GM12873 (cell line): ENCODE results near the gene SMC1B.
A peak's percentile ranks its signal among the peaks of the same experiment; 100 is the strongest.

ENCODE experiments used
- TF ChIP-seq, protein P1 (sequence below): IDR thresholded peaks from 2 replicates; pipeline ENCODE4 v1.5.1; 2012; ENCODE audit warnings: low read depth, mild to moderate bottlenecking, moderate library complexity, low read length, control low read depth; ENCODE audit not compliant: insufficient read depth; ENCODE audit errors: missing control alignments

The SMC1B gene

GRCh38 chr22:45450101-45450785, 36.8 kb upstream of the SMC1B start:
- TF ChIP-seq, protein P1, sequence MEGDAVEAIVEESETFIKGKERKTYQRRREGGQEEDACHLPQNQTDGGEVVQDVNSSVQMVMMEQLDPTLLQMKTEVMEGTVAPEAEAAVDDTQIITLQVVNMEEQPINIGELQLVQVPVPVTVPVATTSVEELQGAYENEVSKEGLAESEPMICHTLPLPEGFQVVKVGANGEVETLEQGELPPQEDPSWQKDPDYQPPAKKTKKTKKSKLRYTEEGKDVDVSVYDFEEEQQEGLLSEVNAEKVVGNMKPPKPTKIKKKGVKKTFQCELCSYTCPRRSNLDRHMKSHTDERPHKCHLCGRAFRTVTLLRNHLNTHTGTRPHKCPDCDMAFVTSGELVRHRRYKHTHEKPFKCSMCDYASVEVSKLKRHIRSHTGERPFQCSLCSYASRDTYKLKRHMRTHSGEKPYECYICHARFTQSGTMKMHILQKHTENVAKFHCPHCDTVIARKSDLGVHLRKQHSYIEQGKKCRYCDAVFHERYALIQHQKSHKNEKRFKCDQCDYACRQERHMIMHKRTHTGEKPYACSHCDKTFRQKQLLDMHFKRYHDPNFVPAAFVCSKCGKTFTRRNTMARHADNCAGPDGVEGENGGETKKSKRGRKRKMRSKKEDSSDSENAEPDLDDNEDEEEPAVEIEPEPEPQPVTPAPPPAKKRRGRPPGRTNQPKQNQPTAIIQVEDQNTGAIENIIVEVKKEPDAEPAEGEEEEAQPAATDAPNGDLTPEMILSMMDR, result no peak

DNA sequence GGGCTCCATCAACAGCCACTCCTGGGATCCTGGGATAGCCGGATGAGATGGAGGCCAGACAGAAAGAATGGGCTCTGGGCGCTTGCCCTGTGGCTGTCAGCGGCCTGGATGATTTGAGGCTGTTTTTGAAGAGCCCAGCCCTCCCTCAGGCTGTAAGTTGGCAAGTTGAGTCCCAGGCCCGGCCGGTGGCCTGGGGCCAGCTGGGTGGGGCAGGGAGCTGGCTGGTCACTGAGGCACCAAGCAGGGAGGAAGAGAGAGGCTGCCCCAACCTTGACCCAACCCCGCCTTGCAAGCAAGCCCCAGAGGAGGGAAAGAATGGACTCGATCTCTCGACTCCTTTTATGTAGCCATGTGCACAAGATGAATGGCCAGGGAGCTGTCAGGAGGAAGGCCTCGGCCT, 35.0 kb upstream of the SMC1B start:
- TF ChIP-seq, protein P1, result no peak

DNA sequence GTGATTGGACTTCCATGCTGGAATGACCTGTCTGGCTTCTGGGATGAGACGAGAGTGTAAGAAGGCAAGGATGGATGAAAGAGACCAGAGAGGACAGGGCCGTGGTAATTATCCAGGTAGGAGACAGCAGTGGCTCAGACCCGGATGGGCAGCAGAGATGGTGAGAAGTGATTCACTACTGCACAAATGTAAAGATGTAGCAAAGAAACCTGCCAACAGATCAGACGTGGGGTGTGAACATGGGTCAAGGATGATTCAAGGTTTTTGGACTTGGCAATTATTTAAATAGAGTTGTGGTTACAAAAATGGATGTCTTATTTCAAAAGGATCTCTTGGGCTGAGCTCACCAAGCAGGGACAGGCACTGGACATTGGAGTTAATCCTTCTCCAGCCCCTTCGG, 32.8 kb upstream of the SMC1B start:
- TF ChIP-seq, protein P1, result no peak

DNA sequence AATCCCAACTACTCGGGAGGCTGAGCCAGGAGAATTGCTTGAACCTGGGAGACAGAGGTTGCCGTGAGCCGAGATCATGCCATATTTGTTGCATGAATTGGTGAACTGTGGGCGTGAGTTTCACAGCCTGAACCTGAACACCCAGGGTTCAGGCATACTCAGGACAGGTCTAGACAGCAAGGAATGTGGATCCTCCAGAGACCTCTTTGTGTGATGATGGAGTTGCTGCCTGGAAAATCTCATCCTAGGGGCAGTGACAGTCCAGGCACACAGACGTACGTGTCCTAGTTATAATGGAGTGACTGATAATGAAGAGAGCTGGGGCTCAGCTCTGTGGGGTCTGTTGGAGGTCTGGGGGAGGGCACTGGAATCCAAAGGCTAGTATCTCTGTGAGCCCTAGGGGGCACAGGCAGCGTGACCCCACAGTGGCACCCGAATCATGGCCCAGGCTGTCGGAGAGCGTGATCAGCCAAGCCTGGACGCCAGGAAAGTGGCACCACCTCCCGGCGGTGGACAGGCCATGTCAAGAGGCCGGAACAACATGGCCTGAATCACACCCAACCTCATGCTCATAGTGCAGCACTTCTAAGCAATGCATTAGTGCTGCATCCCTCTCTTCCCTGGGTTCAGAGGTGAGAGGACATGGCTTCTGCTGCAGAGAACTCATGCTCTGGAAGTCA, 31.8 kb upstream of the SMC1B start:
- TF ChIP-seq, protein P1, result no peak

DNA sequence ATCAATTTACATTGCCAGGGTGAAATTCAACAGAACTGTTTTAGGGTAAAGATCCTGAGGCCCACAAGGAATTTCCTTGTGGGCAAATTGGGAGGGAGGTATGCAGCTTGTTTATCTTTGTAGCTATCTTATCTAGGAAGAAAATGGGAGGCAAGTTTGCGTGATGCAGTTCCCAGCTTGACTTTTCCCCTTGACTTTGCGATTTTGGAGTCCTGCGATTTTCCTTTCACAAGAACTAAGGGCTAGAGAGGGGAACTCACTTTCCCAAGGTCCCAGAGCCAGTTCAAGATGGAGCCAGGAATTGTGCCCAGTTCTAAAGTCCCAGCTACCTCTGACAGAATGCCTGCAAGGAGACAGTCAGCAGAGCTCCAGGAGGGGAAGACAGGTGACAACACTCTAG, 30.8 kb upstream of the SMC1B start:
- TF ChIP-seq, protein P1, result no peak

DNA sequence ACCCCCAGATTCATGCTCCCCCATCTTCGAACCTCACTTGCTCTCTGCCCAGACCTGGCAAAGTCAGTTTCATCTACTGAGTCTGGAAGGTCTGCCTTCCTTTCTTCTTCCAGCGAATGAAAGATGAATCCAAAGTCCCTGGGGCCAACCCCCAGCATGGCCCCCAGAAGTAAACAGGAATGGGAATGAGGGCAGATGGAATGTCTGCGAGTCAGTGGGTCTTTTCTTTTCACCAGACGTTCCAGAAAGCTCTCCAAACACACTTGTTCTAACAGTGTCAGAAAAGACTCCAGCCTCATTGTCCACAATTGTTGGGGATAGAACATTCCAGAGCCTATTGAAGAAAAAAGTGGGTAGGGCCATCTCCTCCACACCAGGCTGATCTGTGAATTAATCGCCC, 28.7 kb upstream of the SMC1B start:
- TF ChIP-seq, protein P1, result no peak

- TF ChIP-seq, protein P1, result peak; percentile 57
These were observed 27.7 kb upstream of the SMC1B start for GRCh38 chr22:45441138-45441537.
